ENCODE measurements around the gene USP20. TPM values are rescaled to one million over a fixed set of nuclear protein-coding genes. Genes with fewer than 3 reads are reported as not detected.

USP20 gene
- total RNA-seq, 1 donor = 10.5 TPM

GRCh38 chr9:129836311-129837007 is 1.2 kb downstream of the USP20 start:
- Histone ChIP-seq H3K27me3 (ENCODE audit: insufficient read depth, low read length) (no peaks in the 10 kb centered on the region), H3K4me1 (ENCODE audit: insufficient read depth, low read length) (peaks cover 42% of the 10 kb centered on the region), H2AFZ (ENCODE audit: low read length) (peak overlapping the region; percentile 85), H3K9me3 (ENCODE audit: low read depth, low read length) (no peaks in the 10 kb centered on the region), H3K4me2 (ENCODE audit: insufficient read depth, low read length) (peak overlapping the region; percentile 97), H3K4me3 (ENCODE audit: insufficient read depth, low read length) (peak overlapping the region; percentile 98), H4K20me1 (ENCODE audit: insufficient read depth, low read length) (peaks cover 16% of the 10 kb centered on the region), H3K27ac (ENCODE audit: low read depth, low read length) (peak overlapping the region; percentile 72), H3K79me2 (ENCODE audit: insufficient read depth, low read length) (peaks cover 64% of the 10 kb centered on the region), H3K36me3 (ENCODE audit: insufficient read depth, low read length) (peaks cover 21% of the 10 kb centered on the region)
- TF ChIP-seq, protein P1, sequence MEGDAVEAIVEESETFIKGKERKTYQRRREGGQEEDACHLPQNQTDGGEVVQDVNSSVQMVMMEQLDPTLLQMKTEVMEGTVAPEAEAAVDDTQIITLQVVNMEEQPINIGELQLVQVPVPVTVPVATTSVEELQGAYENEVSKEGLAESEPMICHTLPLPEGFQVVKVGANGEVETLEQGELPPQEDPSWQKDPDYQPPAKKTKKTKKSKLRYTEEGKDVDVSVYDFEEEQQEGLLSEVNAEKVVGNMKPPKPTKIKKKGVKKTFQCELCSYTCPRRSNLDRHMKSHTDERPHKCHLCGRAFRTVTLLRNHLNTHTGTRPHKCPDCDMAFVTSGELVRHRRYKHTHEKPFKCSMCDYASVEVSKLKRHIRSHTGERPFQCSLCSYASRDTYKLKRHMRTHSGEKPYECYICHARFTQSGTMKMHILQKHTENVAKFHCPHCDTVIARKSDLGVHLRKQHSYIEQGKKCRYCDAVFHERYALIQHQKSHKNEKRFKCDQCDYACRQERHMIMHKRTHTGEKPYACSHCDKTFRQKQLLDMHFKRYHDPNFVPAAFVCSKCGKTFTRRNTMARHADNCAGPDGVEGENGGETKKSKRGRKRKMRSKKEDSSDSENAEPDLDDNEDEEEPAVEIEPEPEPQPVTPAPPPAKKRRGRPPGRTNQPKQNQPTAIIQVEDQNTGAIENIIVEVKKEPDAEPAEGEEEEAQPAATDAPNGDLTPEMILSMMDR (IDR thresholded peaks at IDR 0.05; ENCODE audit: extremely low read depth, low read depth, low read length) = no peak
- no peak for DNase-seq (ENCODE audit: insufficient read length, low spot score, missing footprints)

DNA sequence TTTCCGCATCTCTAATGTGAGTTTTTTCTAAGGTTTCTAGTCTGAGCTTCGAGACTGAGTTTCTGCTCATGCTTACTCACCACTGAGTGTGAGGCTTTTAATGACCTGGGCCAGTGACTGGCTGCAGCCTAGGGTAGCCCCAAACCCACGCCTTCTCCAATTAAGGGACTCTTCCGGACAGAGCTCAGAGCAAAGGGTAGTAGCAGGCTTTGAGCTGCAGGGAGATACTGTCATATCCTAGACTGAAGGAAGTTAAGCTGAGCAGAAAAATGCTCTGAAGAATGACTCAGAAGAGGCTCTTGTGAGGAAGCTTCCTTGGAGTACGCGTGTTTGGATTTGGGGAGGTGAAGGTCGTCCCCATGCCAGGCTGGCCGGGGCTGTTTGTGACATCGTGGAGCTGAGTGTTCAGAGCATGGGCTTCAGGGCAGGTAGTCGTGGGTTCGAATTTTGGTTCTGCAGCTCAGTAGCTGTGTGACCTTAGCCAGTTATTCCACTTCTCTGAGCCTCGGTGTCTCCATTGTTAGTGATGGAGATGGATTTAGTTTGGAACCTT is 3.5 kb downstream of the USP20 start:
- peak overlapping the region; percentile 77 for H3K27ac ChIP-seq (ENCODE audit: low read depth, low read length)
- TF ChIP-seq, protein P1 (IDR thresholded peaks at IDR 0.05; ENCODE audit: extremely low read depth, low read depth, low read length) = no peak
- H3K4me1 ChIP-seq (ENCODE audit: insufficient read depth, low read length) = peaks cover 36% of the 10 kb centered on the region

DNA sequence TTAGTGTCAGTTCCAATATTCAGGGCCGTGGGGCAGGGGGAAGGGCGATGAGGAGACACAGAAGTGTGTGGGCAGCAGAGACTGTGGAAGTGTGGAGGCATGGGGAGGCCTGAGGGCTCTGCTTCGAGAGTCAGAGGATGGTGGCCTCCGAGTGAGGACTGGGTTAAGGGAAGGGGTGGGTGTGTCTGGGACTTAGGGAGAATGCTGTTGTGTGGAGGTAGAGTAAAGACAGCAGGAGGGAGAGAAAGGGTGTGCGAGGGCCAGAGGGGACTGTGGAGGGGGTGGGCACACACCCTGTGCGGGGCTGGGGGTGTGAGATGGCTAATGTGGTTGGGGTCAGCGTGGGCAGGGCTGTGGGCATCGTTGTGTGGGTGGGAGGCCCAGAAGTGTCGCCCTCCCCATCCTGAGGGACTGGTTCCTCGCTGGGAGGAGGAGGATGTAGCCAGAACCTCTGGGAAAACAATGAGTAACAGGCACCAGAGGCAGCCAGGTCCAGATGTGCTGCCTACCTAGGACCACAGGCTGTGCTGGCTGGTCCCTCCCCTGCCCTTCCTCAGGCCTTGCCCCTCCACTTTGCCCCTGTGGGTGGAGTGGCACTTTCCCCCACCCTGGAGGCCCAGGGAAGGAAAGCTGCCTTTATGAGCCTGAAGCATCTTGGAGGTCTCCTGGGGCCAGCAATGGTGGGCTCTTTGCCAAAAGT is 4.2 kb downstream of the USP20 start:
- H3K4me2 ChIP-seq (ENCODE audit: insufficient read depth, low read length) = peak overlapping the region; percentile 71
- H3K4me3 ChIP-seq (ENCODE audit: insufficient read depth, low read length) = peak overlapping the region; percentile 36
- H3K79me2 ChIP-seq (ENCODE audit: insufficient read depth, low read length) = peaks cover 66% of the 10 kb centered on the region
- TF ChIP-seq, protein P1 (IDR thresholded peaks at IDR 0.05; ENCODE audit: extremely low read depth, low read depth, low read length) = no peak
- H4K20me1 ChIP-seq (ENCODE audit: insufficient read depth, low read length) = peaks cover 17% of the 10 kb centered on the region
- H3K36me3 ChIP-seq (ENCODE audit: insufficient read depth, low read length) = peaks cover 12% of the 10 kb centered on the region
- no peaks in the 10 kb centered on the region for H3K27me3 ChIP-seq (ENCODE audit: insufficient read depth, low read length)
- no peak overlapping the region for H2AFZ ChIP-seq (ENCODE audit: low read length)
- peaks cover 29% of the 10 kb centered on the region for H3K4me1 ChIP-seq (ENCODE audit: insufficient read depth, low read length)
- DNase-seq (ENCODE audit: insufficient read length, low spot score, missing footprints) = peak; percentile 88
- peak overlapping the region; percentile 77 for H3K27ac ChIP-seq (ENCODE audit: low read depth, low read length)
- no peaks in the 10 kb centered on the region for H3K9me3 ChIP-seq (ENCODE audit: low read depth, low read length)

More for the DNA sequence above, 3.5 kb downstream of the USP20 start:
- peaks cover 17% of the 10 kb centered on the region for H4K20me1 ChIP-seq (ENCODE audit: insufficient read depth, low read length)
- H3K79me2 ChIP-seq (ENCODE audit: insufficient read depth, low read length) = peaks cover 71% of the 10 kb centered on the region
- DNase-seq (ENCODE audit: insufficient read length, low spot score, missing footprints) = peak; percentile 98
- H3K27me3 ChIP-seq (ENCODE audit: insufficient read depth, low read length) = no peaks in the 10 kb centered on the region
- H3K9me3 ChIP-seq (ENCODE audit: low read depth, low read length) = no peaks in the 10 kb centered on the region
- H3K36me3 ChIP-seq (ENCODE audit: insufficient read depth, low read length) = peaks cover 11% of the 10 kb centered on the region
- peak overlapping the region; percentile 39 for H2AFZ ChIP-seq (ENCODE audit: low read length)
- peak overlapping the region; percentile 71 for H3K4me2 ChIP-seq (ENCODE audit: insufficient read depth, low read length)
- peak overlapping the region; percentile 36 for H3K4me3 ChIP-seq (ENCODE audit: insufficient read depth, low read length)

DNA sequence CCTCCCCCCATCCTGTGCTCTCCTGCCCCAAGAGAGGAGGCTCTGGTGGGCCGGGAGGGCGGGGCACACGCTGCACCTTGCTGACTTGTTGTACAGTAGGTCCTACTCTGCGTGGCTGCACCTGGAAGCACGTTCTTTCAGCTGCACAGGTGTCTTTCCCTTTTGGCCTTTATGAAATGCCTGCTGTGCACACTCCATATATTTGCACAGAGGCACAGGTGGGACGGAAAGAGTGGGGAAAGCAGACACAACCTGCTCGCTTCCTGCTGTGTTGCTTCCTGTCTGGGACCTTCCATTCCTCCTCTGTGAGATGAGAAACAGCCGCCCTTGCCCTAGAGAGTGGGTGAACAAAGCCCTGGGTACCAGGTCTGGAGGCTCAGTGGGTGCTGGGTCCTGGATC is 4.8 kb downstream of the USP20 start:
- Histone ChIP-seq H2AFZ (ENCODE audit: low read length) (no peak overlapping the region), H3K9me3 (ENCODE audit: low read depth, low read length) (no peaks in the 10 kb centered on the region), H3K36me3 (ENCODE audit: insufficient read depth, low read length) (peaks cover 12% of the 10 kb centered on the region), H4K20me1 (ENCODE audit: insufficient read depth, low read length) (peaks cover 17% of the 10 kb centered on the region), H3K4me3 (ENCODE audit: insufficient read depth, low read length) (no peak overlapping the region), H3K79me2 (ENCODE audit: insufficient read depth, low read length) (peaks cover 61% of the 10 kb centered on the region), H3K27ac (ENCODE audit: low read depth, low read length) (no peak overlapping the region), H3K27me3 (ENCODE audit: insufficient read depth, low read length) (no peaks in the 10 kb centered on the region), H3K4me2 (ENCODE audit: insufficient read depth, low read length) (no peak overlapping the region), H3K4me1 (ENCODE audit: insufficient read depth, low read length) (peaks cover 28% of the 10 kb centered on the region)
- DNase-seq (ENCODE audit: insufficient read length, low spot score, missing footprints) = no peak
- TF ChIP-seq, protein P1 (IDR thresholded peaks at IDR 0.05; ENCODE audit: extremely low read depth, low read depth, low read length) = no peak
